NCI-H345 (cell line): ENCODE measurements around the gene LRIG1.
A peak's percentile ranks its signal among the peaks of the same experiment; 100 is the strongest.

Experiments used
- DNase-seq: peaks from one replicate; lab custom pipeline; 2025; lab: John Stamatoyannopoulos, UW

The LRIG1 gene

GRCh38 chr3:66443118-66443803, 57.6 kb downstream of the LRIG1 start:
- no peak for DNase-seq

GRCh38 chr3:66442254-66443117, 58.3 kb downstream of the LRIG1 start:
- peak; percentile 11 for DNase-seq

- DNase-seq, result no peak
Observed at GRCh38 chr3:66441692-66442091, 59.1 kb downstream of the LRIG1 start.

- no peak for DNase-seq
Observed at GRCh38 chr3:66441129-66441528, 59.7 kb downstream of the LRIG1 start.

- no peak for DNase-seq
Observed at GRCh38 chr3:66439666-66440344, 61.0 kb downstream of the LRIG1 start.

GRCh38 chr3:66438046-66438445, 62.8 kb downstream of the LRIG1 start:
- DNase-seq, result no peak

- peak; percentile 47 for DNase-seq
Observed at GRCh38 chr3:66437341-66437929, 63.4 kb downstream of the LRIG1 start.

- no peak for DNase-seq
Observed at GRCh38 chr3:66435989-66436388, 64.8 kb downstream of the LRIG1 start.

- no peak for DNase-seq
Observed at GRCh38 chr3:66434726-66435125, 66.1 kb downstream of the LRIG1 start.

GRCh38 chr3:66433522-66433782, 67.4 kb downstream of the LRIG1 start:
- DNase-seq, result no peak

- DNase-seq, result no peak
Observed at GRCh38 chr3:66432767-66433521, 67.9 kb downstream of the LRIG1 start.

GRCh38 chr3:66432041-66432766, 68.6 kb downstream of the LRIG1 start:
- no peak for DNase-seq

GRCh38 chr3:66431494-66431893, 69.3 kb downstream of the LRIG1 start:
- DNase-seq, result no peak

- DNase-seq, result no peak
Observed at GRCh38 chr3:66430876-66431275, 69.9 kb downstream of the LRIG1 start.

GRCh38 chr3:66428733-66429132, 72.1 kb downstream of the LRIG1 start:
- DNase-seq, result peak; percentile 83

GRCh38 chr3:66427951-66428474, 72.8 kb downstream of the LRIG1 start:
- no peak for DNase-seq

GRCh38 chr3:66427352-66427751, 73.5 kb downstream of the LRIG1 start:
- DNase-seq, result no peak

GRCh38 chr3:66426135-66426534, 74.7 kb downstream of the LRIG1 start:
- no peak for DNase-seq

GRCh38 chr3:66425576-66426114, 75.2 kb downstream of the LRIG1 start:
- DNase-seq, result no peak

- DNase-seq, result no peak
Observed at GRCh38 chr3:66425032-66425431, 75.8 kb downstream of the LRIG1 start.

- no peak for DNase-seq
Observed at GRCh38 chr3:66423791-66424190, 77.0 kb downstream of the LRIG1 start.
